PC-9 (cell line): ENCODE measurements around the gene NSD2. TPM values are rescaled to one million over a fixed set of nuclear protein-coding genes. Genes with fewer than 3 reads are reported as not detected.

Experiments
- BruUV-seq: library from RNA; stranded (reverse); fragments of 400-500 nt; replicated peaks from 2 replicates; lab custom pipeline; 2021; lab: Mats Ljungman, UMichigan
- CTCF ChIA-PET: fragments of 300-600 bp; sonication (Branson Sonifier 250); formaldehyde crosslinking; loops from one replicate; lab custom pipeline; 2022; ENCODE audit warnings: antibody characterized with exemption; lab: Charles Lee
- POLR2A ChIA-PET: fragments of 300-600 bp; sonication (Branson Sonifier 250); formaldehyde crosslinking; loops from one replicate; lab custom pipeline; 2022; ENCODE audit warnings: antibody characterized with exemption; ENCODE audit not compliant: unreplicated experiment; lab: Charles Lee
- DNase-seq, 2 experiments: peaks; one replicate each; pipeline versions ENCODE4 v3.0.0 to v3.0.0-alpha.2; 2015 to 2022; ENCODE audit warnings: mixed read lengths in 1 of 2
- H2AFZ ChIP-seq: fragments of 200-600 bp; sonication (generic); 2 replicates; pipeline ENCODE4 v1.8.1; 2017; ENCODE audit warnings: antibody characterized with exemption
- H3F3A ChIP-seq: fragments of 200-600 bp; sonication (generic); 2 replicates; pipeline ENCODE4 v1.8.1; 2017; ENCODE audit warnings: antibody characterized with exemption, mild to moderate bottlenecking, low read depth; ENCODE audit not compliant: insufficient read depth
- H3K27ac ChIP-seq: fragments of 200-600 bp; sonication (generic); 2 replicates; pipeline ENCODE4 v1.6.1; 2016; ENCODE audit warnings: mixed run types
- H3K27me3 ChIP-seq: fragments of 200-600 bp; sonication (generic); 2 replicates; pipeline ENCODE4 v1.6.1; 2016; ENCODE audit warnings: low read depth, mixed run types; ENCODE audit not compliant: insufficient read depth
- H3K36me3 ChIP-seq: fragments of 200-600 bp; sonication (generic); 2 replicates; pipeline ENCODE4 v1.6.1; 2016; ENCODE audit warnings: low read depth, mixed run types
- H3K4me1 ChIP-seq: fragments of 200-600 bp; sonication (generic); replicated peaks from 2 replicates; pipeline ENCODE4 v1.6.1; 2016; ENCODE audit warnings: mixed run types; ENCODE audit not compliant: insufficient read depth
- H3K4me2 ChIP-seq: fragments of 200-600 bp; sonication (generic); 2 replicates; pipeline ENCODE4 v1.6.1; 2017; ENCODE audit warnings: mixed run types
- H3K4me3 ChIP-seq: fragments of 200-600 bp; sonication (generic); 2 replicates; pipeline ENCODE4 v1.6.1; 2016; ENCODE audit warnings: mixed run types
- H3K79me2 ChIP-seq: fragments of 200-600 bp; sonication (generic); 2 replicates; pipeline ENCODE4 v1.6.1; 2017; ENCODE audit warnings: low read depth, mixed run types
- H3K9me2 ChIP-seq: fragments of 200-600 bp; sonication (generic); 2 replicates; pipeline ENCODE4 v1.8.1; 2017; ENCODE audit warnings: mild to moderate bottlenecking; ENCODE audit not compliant: insufficient read depth
- H3K9me3 ChIP-seq: fragments of 200-600 bp; sonication (generic); 2 replicates; pipeline ENCODE4 v1.8.1; 2016; ENCODE audit warnings: low read depth; ENCODE audit not compliant: insufficient read depth
- H4K20me1 ChIP-seq: fragments of 200-600 bp; sonication (generic); 2 replicates; pipeline ENCODE4 v1.8.1; 2017; ENCODE audit not compliant: insufficient read depth
- EZH2 ChIP-seq: fragments of 200-600 bp; sonication (generic); IDR thresholded peaks from 2 replicates; pipeline ENCODE4 v1.8.0; 2017; ENCODE audit warnings: antibody characterized with exemption, low read depth
- intact Hi-C: fragments of 100-400 bp; cut with micrococcal nuclease; formaldehyde crosslinking; loops from one replicate; pipeline ENCODE4 v1.10.0; 2022; ENCODE audit not compliant: unreplicated experiment
- total RNA-seq: library from RNA; stranded (reverse); gene quantifications from 2 replicates; pipeline ENCODE4 v1.2.3, GENCODE V29; 2021
- TF ChIP-seq, protein P1 (sequence below): fragments of 200-600 bp; sonication (generic); conservative IDR thresholded peaks from 2 replicates; pipeline ENCODE4 v1.6.1; 2017; ENCODE audit warnings: mixed run types, antibody characterized with exemption, mild to moderate bottlenecking, moderate library complexity

NSD2 gene
- total RNA-seq, 1 experiment from 2014 or later, result 176 TPM

GRCh38 chr4:1952058-1952700, 81.0 kb downstream of the NSD2 start:
- no peaks in the 10 kb centered on the region for H3K27me3 ChIP-seq
- no peak for DNase-seq
- no peaks in the 10 kb centered on the region for H3K9me2 ChIP-seq
- H3K27ac ChIP-seq, result no peak overlapping the region
- no peaks in the 10 kb centered on the region for H3K36me3 ChIP-seq
- no peak overlapping the region for H2AFZ ChIP-seq
- no peak for TF ChIP-seq EZH2
- TF ChIP-seq, protein P1, sequence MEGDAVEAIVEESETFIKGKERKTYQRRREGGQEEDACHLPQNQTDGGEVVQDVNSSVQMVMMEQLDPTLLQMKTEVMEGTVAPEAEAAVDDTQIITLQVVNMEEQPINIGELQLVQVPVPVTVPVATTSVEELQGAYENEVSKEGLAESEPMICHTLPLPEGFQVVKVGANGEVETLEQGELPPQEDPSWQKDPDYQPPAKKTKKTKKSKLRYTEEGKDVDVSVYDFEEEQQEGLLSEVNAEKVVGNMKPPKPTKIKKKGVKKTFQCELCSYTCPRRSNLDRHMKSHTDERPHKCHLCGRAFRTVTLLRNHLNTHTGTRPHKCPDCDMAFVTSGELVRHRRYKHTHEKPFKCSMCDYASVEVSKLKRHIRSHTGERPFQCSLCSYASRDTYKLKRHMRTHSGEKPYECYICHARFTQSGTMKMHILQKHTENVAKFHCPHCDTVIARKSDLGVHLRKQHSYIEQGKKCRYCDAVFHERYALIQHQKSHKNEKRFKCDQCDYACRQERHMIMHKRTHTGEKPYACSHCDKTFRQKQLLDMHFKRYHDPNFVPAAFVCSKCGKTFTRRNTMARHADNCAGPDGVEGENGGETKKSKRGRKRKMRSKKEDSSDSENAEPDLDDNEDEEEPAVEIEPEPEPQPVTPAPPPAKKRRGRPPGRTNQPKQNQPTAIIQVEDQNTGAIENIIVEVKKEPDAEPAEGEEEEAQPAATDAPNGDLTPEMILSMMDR, result no peak
- intact Hi-C loops, result no loop called here
- BruUV-seq, result no TSS peak
- H3K4me1 ChIP-seq, result no peaks in the 10 kb centered on the region
- ChIA-PET CTCF (no interaction called here), POLR2A (no interaction called here)
- H4K20me1 ChIP-seq, result no peaks in the 10 kb centered on the region
- peaks cover 3% of the 10 kb centered on the region; the same call in 1 of the 2 replicates for H3F3A ChIP-seq
- H3K4me2 ChIP-seq, result no peak overlapping the region
- H3K9me3 ChIP-seq, result no peaks in the 10 kb centered on the region
- no peaks in the 10 kb centered on the region for H3K79me2 ChIP-seq
- H3K4me3 ChIP-seq, result no peak overlapping the region

GRCh38 chr4:1952719-1953118, 81.5 kb downstream of the NSD2 start:
- intact Hi-C loops, result no loop called here
- CTCF ChIA-PET, result no interaction called here
- POLR2A ChIA-PET, result no interaction called here
- H3F3A ChIP-seq, result peaks cover 3% of the 10 kb centered on the region; the same call in 1 of the 2 replicates
- no peak overlapping the region for H2AFZ ChIP-seq
- no peaks in the 10 kb centered on the region for H4K20me1 ChIP-seq
- H3K36me3 ChIP-seq, result no peaks in the 10 kb centered on the region
- no peaks in the 10 kb centered on the region for H3K9me2 ChIP-seq
- DNase-seq, result no peak
- H3K27ac ChIP-seq, result no peak overlapping the region
- no peaks in the 10 kb centered on the region for H3K9me3 ChIP-seq
- no peak overlapping the region for H3K4me2 ChIP-seq
- no peaks in the 10 kb centered on the region for H3K4me1 ChIP-seq
- no peaks in the 10 kb centered on the region for H3K27me3 ChIP-seq
- TF ChIP-seq, protein P1, result no peak
- TF ChIP-seq EZH2, result no peak
- no peaks in the 10 kb centered on the region for H3K79me2 ChIP-seq
- BruUV-seq, result no TSS peak
- no peak overlapping the region for H3K4me3 ChIP-seq

DNA sequence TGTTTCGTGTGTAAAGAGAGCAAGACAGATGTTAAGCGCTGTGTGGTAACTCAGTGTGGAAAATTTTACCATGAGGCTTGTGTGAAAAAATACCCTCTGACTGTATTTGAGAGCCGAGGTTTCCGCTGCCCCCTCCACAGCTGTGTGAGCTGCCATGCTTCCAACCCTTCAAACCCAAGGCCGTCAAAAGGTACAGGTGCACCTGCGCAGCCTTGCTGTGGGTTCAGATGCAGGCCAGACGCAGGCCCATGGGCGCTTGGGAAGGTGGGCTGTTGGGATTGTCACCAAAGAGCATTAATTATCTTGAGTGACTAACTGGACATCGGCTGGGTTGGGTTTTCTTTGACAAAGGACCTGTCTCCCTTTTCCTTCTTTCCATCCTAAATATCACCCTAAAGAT, 82.1 kb downstream of the NSD2 start:
- H3K27me3 ChIP-seq, result no peaks in the 10 kb centered on the region
- no peak overlapping the region for H3K4me3 ChIP-seq
- no peaks in the 10 kb centered on the region for H3K9me3 ChIP-seq
- no peak for DNase-seq
- no peaks in the 10 kb centered on the region for H3K79me2 ChIP-seq
- intact Hi-C loops, result no loop called here
- H4K20me1 ChIP-seq, result no peaks in the 10 kb centered on the region
- BruUV-seq, result no TSS peak
- TF ChIP-seq EZH2, result no peak
- TF ChIP-seq, protein P1, result no peak
- H3K27ac ChIP-seq, result no peak overlapping the region
- H3K9me2 ChIP-seq, result no peaks in the 10 kb centered on the region
- H3F3A ChIP-seq, result peaks cover 3% of the 10 kb centered on the region; the same call in 1 of the 2 replicates
- no peaks in the 10 kb centered on the region for H3K36me3 ChIP-seq
- H3K4me1 ChIP-seq, result no peaks in the 10 kb centered on the region
- no peak overlapping the region for H2AFZ ChIP-seq
- no peak overlapping the region for H3K4me2 ChIP-seq
- ChIA-PET POLR2A (no interaction called here), CTCF (no interaction called here)
